Measurements from ENCODE around the gene TRIM15. TPM values are rescaled to one million over a fixed set of nuclear protein-coding genes. Genes with fewer than 3 reads are reported as not detected.

Gene TRIM15
- total RNA-seq, 2 donors from 2014 or later: not detected

- no peak for DNase-seq (ENCODE audit: low spot score)
- Histone ChIP-seq H3K27ac (no peak overlapping the region), H3K36me3 (no peaks in the 10 kb centered on the region), H3K9me3 (no peaks in the 10 kb centered on the region), H3K4me3 (peak overlapping the region in 1 of 2 donors; percentile 4), H3K4me1 (peaks cover 0 to 5% of the 10 kb centered on the region in 2 donors), H3K27me3 (peaks cover 0 to 19% of the 10 kb centered on the region in 2 donors)
- TF ChIP-seq CTCF (IDR thresholded peaks at IDR 0.05): no peak
These were observed 8.5 kb downstream of the TRIM15 start for GRCh38 chr6:30171677-30172471.

- no peaks in the 10 kb centered on the region for H3K9me3 ChIP-seq
- no peak overlapping the region for H3K4me3 ChIP-seq
- H3K27ac ChIP-seq: no peak overlapping the region
- peaks cover 0 to 5% of the 10 kb centered on the region in 2 donors for H3K4me1 ChIP-seq
- TF ChIP-seq CTCF (IDR thresholded peaks at IDR 0.05): no peak
- H3K27me3 ChIP-seq: peaks cover 0 to 19% of the 10 kb centered on the region in 2 donors
- no peaks in the 10 kb centered on the region for H3K36me3 ChIP-seq
- no peak for DNase-seq (ENCODE audit: low spot score)
These were observed 9.3 kb downstream of the TRIM15 start for GRCh38 chr6:30172681-30173080.

GRCh38 chr6:30175765-30176164, 12.4 kb downstream of the TRIM15 start:
- H3K9me3 ChIP-seq: peaks cover 0 to 8% of the 10 kb centered on the region in 2 donors
- H3K27me3 ChIP-seq: peaks cover 0 to 17% of the 10 kb centered on the region in 2 donors
- H3K4me3 ChIP-seq: no peak overlapping the region
- no peaks in the 10 kb centered on the region for H3K36me3 ChIP-seq
- DNase-seq (ENCODE audit: low spot score): no peak
- no peak overlapping the region for H3K27ac ChIP-seq
- TF ChIP-seq CTCF (IDR thresholded peaks at IDR 0.05): no peak
- peaks cover 0 to 5% of the 10 kb centered on the region in 2 donors for H3K4me1 ChIP-seq

GRCh38 chr6:30178837-30179236, 15.5 kb downstream of the TRIM15 start:
- Histone ChIP-seq H3K27ac (no peak overlapping the region), H3K4me1 (no peaks in the 10 kb centered on the region), H3K36me3 (no peaks in the 10 kb centered on the region), H3K27me3 (no peaks in the 10 kb centered on the region), H3K4me3 (no peak overlapping the region), H3K9me3 (peaks cover 0 to 8% of the 10 kb centered on the region in 2 donors)
- no peak for TF ChIP-seq CTCF (IDR thresholded peaks at IDR 0.05)
- no peak for DNase-seq (ENCODE audit: low spot score)

- no peak overlapping the region for H3K4me3 ChIP-seq
These were observed 16.8 kb downstream of the TRIM15 start for GRCh38 chr6:30180145-30180544.

More at GRCh38 chr6:30180145-30180544, 16.8 kb downstream of the TRIM15 start:
- no peak for DNase-seq (ENCODE audit: low spot score)
- Histone ChIP-seq H3K36me3 (no peaks in the 10 kb centered on the region), H3K4me1 (no peaks in the 10 kb centered on the region), H3K9me3 (peaks cover 0 to 8% of the 10 kb centered on the region in 2 donors), H3K27ac (no peak overlapping the region), H3K27me3 (no peaks in the 10 kb centered on the region)
- TF ChIP-seq CTCF (IDR thresholded peaks at IDR 0.05): no peak
